Measurements from ENCODE around the gene RAET1G.
"Not testable (repeated sequence)": the region's sequence is repeated elsewhere in the genome, so short reads cannot be mapped to it uniquely, and the experiment has no call there.

RAET1G gene

DNA sequence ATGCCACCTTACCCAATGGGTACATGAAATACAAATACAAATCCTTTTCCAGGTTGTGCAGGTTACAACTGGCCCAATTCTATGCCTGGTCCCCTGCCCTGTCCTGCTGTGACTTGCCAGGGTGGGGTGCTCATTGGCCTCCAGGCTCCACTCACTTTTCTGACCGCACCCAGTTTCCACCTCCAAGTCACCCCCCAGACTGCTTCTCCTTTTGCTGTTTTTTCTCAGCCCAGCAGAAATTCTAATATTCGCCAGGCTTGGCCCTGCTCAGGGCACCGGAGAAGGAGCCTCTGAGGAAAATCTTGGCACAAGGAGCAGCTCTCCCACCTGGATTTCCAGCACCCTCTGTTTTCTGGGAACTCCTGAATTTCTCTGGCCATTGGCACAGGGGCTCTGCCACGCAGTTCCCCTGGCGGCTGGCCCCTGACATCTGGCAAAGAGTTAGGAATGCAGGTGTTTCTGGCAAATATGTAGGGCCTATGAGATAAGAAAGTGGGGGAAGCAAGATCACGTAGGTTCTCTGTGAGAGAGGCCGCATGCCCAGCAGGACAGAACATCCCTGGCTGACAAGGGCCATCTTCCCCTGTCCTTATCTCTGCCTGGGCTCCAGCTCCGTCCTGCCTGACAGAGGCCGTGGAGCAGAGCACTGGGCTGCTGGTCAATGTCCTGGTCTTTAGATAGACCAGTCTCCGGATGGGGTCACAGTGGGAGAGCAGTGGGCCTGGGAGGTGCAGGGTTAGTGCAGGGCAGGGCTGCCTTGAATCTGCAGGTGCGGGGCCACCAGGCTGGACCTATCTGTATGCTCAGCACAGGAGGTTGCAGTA lies 22.1 kb downstream of the RAET1G start:
- H3K4me1 ChIP-seq (ENCODE audit: control insufficient read depth, insufficient read depth, low read length), result peaks cover 3% of the 10 kb centered on the region
- peaks cover 2% of the 10 kb centered on the region for H3K27me3 ChIP-seq (ENCODE audit: control insufficient read depth, insufficient read depth, low read length)
- H3K4me3 ChIP-seq (ENCODE audit: low read length), result no peak overlapping the region
- no peak overlapping the region for H3K27ac ChIP-seq (ENCODE audit: low read depth, low read length)
- no peaks in the 10 kb centered on the region for H3K36me3 ChIP-seq (ENCODE audit: control insufficient read depth, insufficient read depth, low read length)
- H3K9ac ChIP-seq (ENCODE audit: low read length), result no peak overlapping the region

GRCh38 chr6:149899926-149900619 lies 22.8 kb downstream of the RAET1G start:
- Histone ChIP-seq H3K27ac (ENCODE audit: low read depth, low read length) (no peak overlapping the region), H3K4me3 (ENCODE audit: low read length) (no peak overlapping the region), H3K36me3 (ENCODE audit: control insufficient read depth, insufficient read depth, low read length) (no peaks in the 10 kb centered on the region), H3K9ac (ENCODE audit: low read length) (no peak overlapping the region), H3K4me1 (ENCODE audit: control insufficient read depth, insufficient read depth, low read length) (peaks cover 7% of the 10 kb centered on the region), H3K27me3 (ENCODE audit: control insufficient read depth, insufficient read depth, low read length) (peaks cover 2% of the 10 kb centered on the region)

- Histone ChIP-seq H3K27ac (ENCODE audit: low read depth, low read length) (no peak overlapping the region), H3K4me1 (ENCODE audit: control insufficient read depth, insufficient read depth, low read length) (peaks cover 9% of the 10 kb centered on the region)
Observed at GRCh38 chr6:149899486-149899885, 23.4 kb downstream of the RAET1G start.

DNA sequence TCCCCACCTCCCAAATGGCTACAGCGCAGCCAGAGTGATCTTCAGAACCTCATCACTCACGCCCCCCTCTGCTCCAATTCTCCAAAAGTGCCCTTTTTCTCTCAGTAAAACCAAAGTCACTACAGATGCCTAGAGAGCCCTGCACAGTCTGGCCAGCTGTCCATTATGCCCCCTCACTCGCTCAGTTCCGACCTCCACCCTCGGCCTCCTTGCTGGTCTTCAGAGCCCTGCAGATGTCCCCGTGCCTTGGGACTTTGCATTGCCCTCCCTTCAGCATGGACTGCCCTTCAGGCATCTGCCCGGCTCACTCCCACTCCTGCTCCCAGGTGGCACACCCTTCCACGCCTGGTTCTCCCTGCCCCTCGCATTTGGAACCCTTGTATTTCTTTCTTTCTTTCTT lies 24.0 kb downstream of the RAET1G start:
- Histone ChIP-seq H3K4me1 (ENCODE audit: control insufficient read depth, insufficient read depth, low read length) (peaks cover 9% of the 10 kb centered on the region), H3K9ac (ENCODE audit: low read length) (no peak overlapping the region), H3K27ac (ENCODE audit: low read depth, low read length) (no peak overlapping the region), H3K4me3 (ENCODE audit: low read length) (no peak overlapping the region), H3K27me3 (ENCODE audit: control insufficient read depth, insufficient read depth, low read length) (peaks cover 2% of the 10 kb centered on the region), H3K36me3 (ENCODE audit: control insufficient read depth, insufficient read depth, low read length) (no peaks in the 10 kb centered on the region)

More at GRCh38 chr6:149899486-149899885, 23.4 kb downstream of the RAET1G start:
- Histone ChIP-seq H3K36me3 (ENCODE audit: control insufficient read depth, insufficient read depth, low read length) (no peaks in the 10 kb centered on the region), H3K4me3 (ENCODE audit: low read length) (no peak overlapping the region), H3K9ac (ENCODE audit: low read length) (no peak overlapping the region), H3K27me3 (ENCODE audit: control insufficient read depth, insufficient read depth, low read length) (peaks cover 2% of the 10 kb centered on the region)

DNA sequence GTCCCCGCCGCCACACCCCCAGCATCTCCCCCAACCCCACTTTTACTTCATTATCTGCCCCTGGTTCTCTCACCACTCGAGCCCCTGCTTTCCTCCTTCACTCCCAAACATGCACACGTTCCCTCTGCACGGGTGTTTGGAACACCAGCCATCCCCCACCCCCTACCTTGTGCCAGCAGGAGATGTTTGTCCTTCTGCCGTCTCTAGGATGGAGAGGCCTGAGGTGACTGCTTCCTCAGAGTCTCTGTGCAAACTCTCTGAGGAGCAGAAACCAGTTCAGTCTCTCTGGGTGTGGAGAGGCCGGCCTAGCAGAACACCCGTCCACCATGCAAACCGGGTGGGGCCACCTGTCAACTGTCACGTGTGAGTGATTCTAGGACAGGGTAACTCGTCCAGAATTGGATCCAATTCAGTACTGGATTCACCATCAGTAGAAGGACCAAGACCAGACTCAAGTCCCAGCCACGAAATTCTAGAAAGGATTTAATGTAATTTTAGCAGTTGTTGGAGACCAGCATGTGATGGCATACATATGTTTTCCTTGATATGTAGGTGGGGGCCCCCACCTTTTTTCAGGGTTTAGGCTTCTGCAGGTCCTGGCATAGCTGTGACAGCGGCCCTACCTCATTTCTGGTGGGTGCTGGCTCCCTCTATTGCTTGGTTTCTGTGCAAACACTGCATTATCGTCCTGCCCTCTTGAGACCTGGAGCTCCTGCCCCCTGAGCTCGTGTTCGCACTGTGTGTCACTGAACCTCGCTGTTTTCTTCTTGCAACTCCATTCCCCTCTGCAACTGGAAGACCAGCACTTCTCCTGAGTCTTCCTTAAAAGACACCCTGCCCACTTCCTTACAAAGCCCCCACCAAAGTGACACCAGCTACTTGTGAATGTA lies 24.8 kb downstream of the RAET1G start, which contains the start of gene RAET1E:
RAET1E (minus strand) TSS at position 259 of the 890 bp plus-strand sequence. CDS start 7,212 bp downstream, outside the sequence.
- Histone ChIP-seq H3K36me3 (ENCODE audit: control insufficient read depth, insufficient read depth, low read length) (no peaks in the 10 kb centered on the region), H3K4me1 (ENCODE audit: control insufficient read depth, insufficient read depth, low read length) (peaks cover 9% of the 10 kb centered on the region), H3K4me3 (ENCODE audit: low read length) (peak within 1 kb of the TSS; percentile 22), H3K27ac (ENCODE audit: low read depth, low read length) (peak within 1 kb of the TSS; percentile 35), H3K27me3 (ENCODE audit: control insufficient read depth, insufficient read depth, low read length) (peaks cover 2% of the 10 kb centered on the region), H3K9ac (ENCODE audit: low read length) (no peak within 1 kb of the TSS)

DNA sequence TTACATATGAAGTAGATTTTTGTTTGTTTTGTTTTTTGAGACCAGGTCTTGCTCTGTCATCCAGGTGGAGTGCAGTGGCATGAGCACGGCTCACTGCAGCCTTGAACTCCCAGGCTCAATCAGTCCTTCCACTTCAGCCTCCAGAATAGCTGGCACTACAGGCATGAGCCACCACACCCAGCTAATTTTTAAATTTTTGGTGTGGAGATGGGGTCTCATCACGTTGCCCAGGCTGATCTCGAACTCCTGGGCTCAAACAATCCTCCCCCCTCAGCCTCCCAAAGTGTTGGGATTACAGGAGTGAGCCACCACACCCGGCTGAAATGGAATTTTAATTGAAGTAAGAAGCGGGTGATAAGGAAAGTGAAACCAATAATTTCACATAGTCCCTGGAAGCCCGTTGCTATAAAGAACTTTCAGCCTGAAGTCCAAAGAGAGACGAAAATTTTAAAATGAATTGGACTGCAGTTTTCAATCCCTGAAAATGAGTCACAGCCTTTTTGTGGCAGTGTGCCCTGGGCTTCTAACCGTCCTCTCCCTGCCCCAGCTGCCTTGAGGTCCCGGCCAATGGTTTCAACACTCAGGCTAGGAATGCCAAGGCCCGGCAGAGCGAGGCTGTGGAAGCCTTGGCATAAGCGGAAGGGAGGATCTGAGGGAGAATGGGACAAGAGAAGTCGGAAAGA lies 25.8 kb downstream of the RAET1G start:
- no peak overlapping the region for H3K9ac ChIP-seq (ENCODE audit: low read length)
- peaks cover 2% of the 10 kb centered on the region for H3K27me3 ChIP-seq (ENCODE audit: control insufficient read depth, insufficient read depth, low read length)
- H3K4me3 ChIP-seq (ENCODE audit: low read length), result peak overlapping the region; percentile 22
- no peaks in the 10 kb centered on the region for H3K36me3 ChIP-seq (ENCODE audit: control insufficient read depth, insufficient read depth, low read length)
- peaks cover 9% of the 10 kb centered on the region for H3K4me1 ChIP-seq (ENCODE audit: control insufficient read depth, insufficient read depth, low read length)
- peak overlapping the region; percentile 35 for H3K27ac ChIP-seq (ENCODE audit: low read depth, low read length)

DNA sequence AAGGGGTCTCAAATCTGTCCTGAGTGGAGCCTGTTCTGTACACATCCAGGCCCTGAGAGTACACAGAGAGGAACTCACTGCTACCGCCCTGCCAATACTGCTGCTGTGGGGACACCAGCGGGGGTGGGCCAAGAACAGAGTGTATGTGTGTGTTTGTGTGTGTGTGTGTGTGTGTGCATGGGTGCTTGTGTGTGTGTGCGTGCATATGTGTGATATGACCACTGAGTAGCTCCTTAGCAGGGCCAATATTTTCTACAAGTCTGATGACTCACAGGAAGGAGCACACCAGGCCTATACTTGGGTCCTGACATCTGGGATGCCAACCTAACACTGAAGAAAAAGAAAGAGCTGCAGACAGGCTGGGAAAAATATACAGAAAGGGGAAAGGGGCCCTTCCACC lies 26.4 kb downstream of the RAET1G start:
- Histone ChIP-seq H3K4me3 (ENCODE audit: low read length) (no peak overlapping the region), H3K36me3 (ENCODE audit: control insufficient read depth, insufficient read depth, low read length) (no peaks in the 10 kb centered on the region), H3K27ac (ENCODE audit: low read depth, low read length) (no peak overlapping the region), H3K4me1 (ENCODE audit: control insufficient read depth, insufficient read depth, low read length) (peaks cover 9% of the 10 kb centered on the region), H3K27me3 (ENCODE audit: control insufficient read depth, insufficient read depth, low read length) (peaks cover 2% of the 10 kb centered on the region), H3K9ac (ENCODE audit: low read length) (no peak overlapping the region)

DNA sequence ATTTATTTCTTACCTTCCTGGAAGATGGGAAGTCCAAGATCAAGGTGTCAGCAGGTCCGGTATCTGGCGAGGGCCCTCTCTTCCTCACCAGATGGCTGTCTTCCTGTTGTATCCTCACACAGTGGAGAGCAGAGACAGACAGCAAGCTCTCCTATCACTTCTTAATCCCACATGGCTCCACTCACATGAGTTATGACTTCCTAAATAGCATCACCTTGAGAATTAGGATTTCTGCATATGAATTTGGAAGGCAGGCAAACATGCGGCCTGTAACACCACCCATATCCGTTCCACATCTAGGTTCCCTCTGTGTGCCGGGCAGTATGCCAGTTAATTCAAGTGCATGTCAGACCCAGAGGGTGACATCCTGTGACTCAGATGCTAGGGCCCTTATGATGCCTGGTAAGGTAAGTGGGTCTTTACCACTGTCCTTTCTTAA lies 27.1 kb downstream of the RAET1G start:
- Histone ChIP-seq H3K9ac (ENCODE audit: low read length) (no peak overlapping the region), H3K27ac (ENCODE audit: low read depth, low read length) (no peak overlapping the region), H3K4me1 (ENCODE audit: control insufficient read depth, insufficient read depth, low read length) (peaks cover 9% of the 10 kb centered on the region), H3K36me3 (ENCODE audit: control insufficient read depth, insufficient read depth, low read length) (no peaks in the 10 kb centered on the region), H3K27me3 (ENCODE audit: control insufficient read depth, insufficient read depth, low read length) (peaks cover 2% of the 10 kb centered on the region), H3K4me3 (ENCODE audit: low read length) (no peak overlapping the region)

DNA sequence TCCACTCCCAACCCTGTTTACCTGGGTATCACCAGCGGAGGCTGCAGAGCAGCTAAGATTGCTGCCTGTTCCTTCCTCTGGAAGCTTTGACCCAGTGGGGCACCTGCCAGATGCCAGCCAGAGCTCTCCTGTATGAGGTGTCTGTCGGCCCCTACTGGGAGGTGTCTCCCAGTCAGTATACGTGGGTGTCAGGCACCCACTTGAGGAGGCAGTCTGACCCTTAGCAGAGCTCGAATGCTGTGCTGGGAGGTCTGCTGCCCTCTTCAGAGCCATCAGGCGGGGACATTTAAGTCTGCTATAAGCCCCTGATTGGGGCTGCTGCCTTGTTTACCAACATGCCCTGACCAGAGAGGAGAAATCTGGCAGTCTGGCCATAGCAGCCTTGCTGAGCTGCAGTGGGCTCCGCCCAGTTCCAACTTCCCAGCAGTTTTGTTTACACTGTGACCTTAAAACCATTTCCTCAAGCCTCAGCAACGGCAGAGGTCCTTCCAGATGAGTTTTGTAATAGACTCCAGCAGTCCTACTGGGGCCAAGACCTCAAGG lies 27.8 kb downstream of the RAET1G start:
- Histone ChIP-seq H3K36me3 (ENCODE audit: control insufficient read depth, insufficient read depth, low read length) (no peaks in the 10 kb centered on the region), H3K9ac (ENCODE audit: low read length) (no peak overlapping the region), H3K4me1 (ENCODE audit: control insufficient read depth, insufficient read depth, low read length) (peaks cover 9% of the 10 kb centered on the region), H3K27ac (ENCODE audit: low read depth, low read length) (peak overlapping the region; percentile 43), H3K4me3 (ENCODE audit: low read length) (no peak overlapping the region), H3K27me3 (ENCODE audit: control insufficient read depth, insufficient read depth, low read length) (peaks cover 2% of the 10 kb centered on the region)

DNA sequence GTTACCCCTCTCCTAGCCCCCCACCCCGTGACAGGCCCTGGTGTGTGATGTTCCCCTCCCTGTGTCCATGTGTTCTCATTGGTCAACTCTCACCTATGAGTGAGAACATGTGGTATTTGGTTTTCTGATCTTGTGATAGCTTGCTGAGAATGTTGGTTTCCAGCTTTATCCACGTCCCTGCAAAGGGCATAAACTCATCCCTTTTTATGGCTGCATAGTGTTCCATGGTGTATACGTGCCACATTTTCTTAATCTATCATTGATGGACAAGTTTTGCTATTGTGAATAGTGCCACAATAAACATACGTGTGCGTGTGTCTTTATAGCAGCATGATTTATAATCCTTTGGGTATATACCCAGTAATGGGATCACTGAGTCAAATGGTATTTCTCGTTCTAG lies 31.1 kb downstream of the RAET1G start:
- not testable (repeated sequence) for H3K4me1 ChIP-seq (ENCODE audit: control insufficient read depth, insufficient read depth, low read length); H3K27ac ChIP-seq (ENCODE audit: low read depth, low read length); H3K27me3 ChIP-seq (ENCODE audit: control insufficient read depth, insufficient read depth, low read length); H3K36me3 ChIP-seq (ENCODE audit: control insufficient read depth, insufficient read depth, low read length); H3K4me3 ChIP-seq (ENCODE audit: low read length); H3K9ac ChIP-seq (ENCODE audit: low read length)

GRCh38 chr6:149891259-149891658 lies 31.7 kb downstream of the RAET1G start:
- no peaks in the 10 kb centered on the region for H3K27me3 ChIP-seq (ENCODE audit: control insufficient read depth, insufficient read depth, low read length)
- peaks cover 5% of the 10 kb centered on the region for H3K4me1 ChIP-seq (ENCODE audit: control insufficient read depth, insufficient read depth, low read length)
- no peaks in the 10 kb centered on the region for H3K36me3 ChIP-seq (ENCODE audit: control insufficient read depth, insufficient read depth, low read length)
- H3K27ac ChIP-seq (ENCODE audit: low read depth, low read length), result no peak overlapping the region
- H3K4me3 ChIP-seq (ENCODE audit: low read length), result no peak overlapping the region
- no peak overlapping the region for H3K9ac ChIP-seq (ENCODE audit: low read length)

Data from rectal smooth muscle tissue (tissue), 1 donor.